Measurements from ENCODE around the gene RAPGEF2. TPM values are rescaled to one million over a fixed set of nuclear protein-coding genes. Genes with fewer than 3 reads are reported as not detected.
"Not testable (repeated sequence)": the region's sequence is repeated elsewhere in the genome, so short reads cannot be mapped to it uniquely, and the experiment has no call there.

RAPGEF2 gene
- total RNA-seq, 8 experiments from 2014 or later = 44.0 to 164 (median 67.9) TPM

GRCh38 chr4:159178151-159178546 is 75.3 kb downstream of the RAPGEF2 start:
- peak in 1 of 8 experiments; percentile 30 for ATAC-seq (replicated peaks in 6 of 8)
- in situ Hi-C loops (cut with MboI; ENCODE audit: low pct_unique_long_range_greater_than_20kb in 2 of 9, low sequenced_read_pairs in 9 of 9, unreplicated experiment in 9 of 9) = loop anchor here in 5 of 9 experiments (25.0 kb wide), 2 partner anchors 316 to 466 kb away; partner anchors contain the start of gene PPID (in 1 of the 5)
- 67 to 100% (median 100%) methylated on average over 1 to 2 of the region's 2 CpGs for WGBS, 10 experiments
- Histone ChIP-seq H3K4me1 (replicated peaks in 1 of 2) (peaks cover 10 to 32% of the 10 kb centered on the region in 2 donors), H3K4me3 (no peak overlapping the region), H3K27ac (no peak overlapping the region)

- peaks cover 6 to 23% of the 10 kb centered on the region in 2 donors for H3K4me1 ChIP-seq (replicated peaks in 1 of 2)
- no peak for ATAC-seq (replicated peaks in 6 of 8)
- H3K4me3 ChIP-seq = no peak overlapping the region
- in situ Hi-C loops (cut with MboI; ENCODE audit: low pct_unique_long_range_greater_than_20kb in 2 of 9, low sequenced_read_pairs in 9 of 9, unreplicated experiment in 9 of 9) = loop anchor here in 5 of 9 experiments (25.0 kb wide), 2 partner anchors 317 to 467 kb away; partner anchors contain the start of gene PPID (in 1 of the 5)
- H3K27ac ChIP-seq = no peak overlapping the region
- 40 to 100% (median 89%) methylated on average over 1 to 3 of the region's 3 CpGs; no CpG with 5 or more reads in 1 of the 10 experiments for WGBS, 10 experiments
Measured at GRCh38 chr4:159178979-159179969, 76.4 kb downstream of the RAPGEF2 start.

- in situ Hi-C loops (cut with MboI; ENCODE audit: low pct_unique_long_range_greater_than_20kb in 2 of 9, low sequenced_read_pairs in 9 of 9, unreplicated experiment in 9 of 9) = loop anchor here in 5 of 9 experiments (25.0 kb wide), 2 partner anchors 322 to 472 kb away; partner anchors contain the start of gene PPID (in 1 of the 5)
- H3K4me3 ChIP-seq; H3K27ac ChIP-seq; ATAC-seq (replicated peaks in 6 of 8): not testable (repeated sequence)
- peaks cover 0 to 10% of the 10 kb centered on the region in 2 donors for H3K4me1 ChIP-seq (replicated peaks in 1 of 2)
- no CpG with 5 or more reads among the region's 4 CpGs for WGBS, 10 experiments
Measured at GRCh38 chr4:159183885-159184605, 81.2 kb downstream of the RAPGEF2 start.

GRCh38 chr4:159185591-159186023 is 82.7 kb downstream of the RAPGEF2 start:
- in situ Hi-C loops (cut with MboI; ENCODE audit: low pct_unique_long_range_greater_than_20kb in 2 of 9, low sequenced_read_pairs in 9 of 9, unreplicated experiment in 9 of 9) = loop anchor here in 5 of 9 experiments (25.0 kb wide), 2 partner anchors 323 to 473 kb away; partner anchors contain the start of gene PPID (in 1 of the 5)
- 45 to 100% (median 100%) methylated on average over 1 of the region's 1 CpG; no CpG with 5 or more reads in 2 of the 10 experiments for WGBS, 10 experiments
- ATAC-seq (replicated peaks in 6 of 8) = peak in 1 of 8 experiments; percentile 37
- Histone ChIP-seq H3K4me3 (no peak overlapping the region), H3K4me1 (replicated peaks in 1 of 2) (peaks cover 4 to 19% of the 10 kb centered on the region in 2 donors), H3K27ac (no peak overlapping the region)

DNA sequence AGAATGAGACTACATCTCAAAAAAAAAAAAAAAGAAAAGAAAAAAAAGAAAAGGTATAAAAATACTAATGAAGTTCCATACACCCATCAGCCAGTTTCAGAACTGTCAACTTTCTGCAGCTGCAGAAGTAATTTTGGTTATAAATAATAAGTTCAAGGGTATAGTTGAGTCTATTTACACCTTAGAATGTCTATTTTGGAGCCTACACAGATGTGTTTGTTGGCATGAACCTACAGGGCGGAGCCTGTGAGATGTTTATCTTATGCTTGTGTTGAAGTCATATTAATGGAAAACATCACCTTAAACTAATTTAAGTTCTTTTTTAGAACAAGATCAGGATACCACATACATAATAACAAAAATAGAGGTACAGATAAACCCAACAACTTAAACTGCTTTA is 85.8 kb downstream of the RAPGEF2 start:
- peak in 2 of 8 experiments; percentile 38 to 56 for ATAC-seq (replicated peaks in 6 of 8)
- in situ Hi-C loops (cut with MboI; ENCODE audit: low pct_unique_long_range_greater_than_20kb in 2 of 9, low sequenced_read_pairs in 9 of 9, unreplicated experiment in 9 of 9) = loop anchor here in 5 of 9 experiments (25.0 kb wide), 2 partner anchors 326 to 476 kb away; partner anchors contain the start of gene PPID (in 1 of the 5)
- Histone ChIP-seq H3K27ac (no peak overlapping the region), H3K4me1 (replicated peaks in 1 of 2) (peaks cover 4 to 13% of the 10 kb centered on the region in 2 donors), H3K4me3 (no peak overlapping the region)
- 88 to 100% (median 100%) methylated on average over 1 of the region's 1 CpG; no CpG with 5 or more reads in 4 of the 10 experiments for WGBS, 10 experiments

DNA sequence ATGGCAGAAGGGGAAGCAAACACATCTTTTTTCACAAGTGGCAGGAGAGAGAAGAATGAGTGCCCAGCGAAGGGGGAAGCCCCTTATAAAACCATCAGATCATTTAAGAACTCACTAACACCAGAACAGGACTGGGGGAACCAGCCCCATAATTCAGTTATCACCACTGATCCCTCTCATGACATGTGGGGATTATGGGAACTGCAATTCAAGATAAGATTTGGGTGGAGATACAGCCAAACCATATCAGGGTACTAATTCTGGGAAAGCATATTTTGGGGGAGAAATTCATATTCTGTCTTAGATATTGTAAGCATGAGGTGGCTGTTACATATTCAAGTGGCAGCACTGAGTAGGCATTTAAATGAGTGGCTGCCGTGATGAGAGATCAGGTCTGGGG is 87.8 kb downstream of the RAPGEF2 start:
- H3K4me3 ChIP-seq = no peak overlapping the region
- peaks cover 4 to 13% of the 10 kb centered on the region in 2 donors for H3K4me1 ChIP-seq (replicated peaks in 1 of 2)
- in situ Hi-C loops (cut with MboI; ENCODE audit: low pct_unique_long_range_greater_than_20kb in 2 of 9, low sequenced_read_pairs in 9 of 9, unreplicated experiment in 9 of 9) = loop anchor here in 5 of 9 experiments (25.0 kb wide), 2 partner anchors 328 to 478 kb away; partner anchors contain the start of gene PPID (in 1 of the 5)
- H3K27ac ChIP-seq = no peak overlapping the region
- ATAC-seq (replicated peaks in 6 of 8) = no peak
- WGBS, 10 experiments = 73 to 100% (median 100%) methylated on average over 1 to 2 of the region's 2 CpGs; no CpG with 5 or more reads in 1 of the 10 experiments

GRCh38 chr4:159191989-159192388 is 89.1 kb downstream of the RAPGEF2 start:
- peaks cover 5 to 18% of the 10 kb centered on the region in 2 donors for H3K4me1 ChIP-seq (replicated peaks in 1 of 2)
- whole genome bisulfite sequencing, 10 experiments = 47 to 95% (median 78%) methylated on average over 1 to 5 of the region's 5 CpGs
- peak in 2 of 8 experiments; percentile 38 to 39 for ATAC-seq (replicated peaks in 6 of 8)
- no peak overlapping the region for H3K27ac ChIP-seq
- in situ Hi-C loops (cut with MboI; ENCODE audit: low pct_unique_long_range_greater_than_20kb in 2 of 9, low sequenced_read_pairs in 9 of 9, unreplicated experiment in 9 of 9) = loop anchor here in 5 of 9 experiments (25.0 kb wide), 2 partner anchors 330 to 480 kb away; partner anchors contain the start of gene PPID (in 1 of the 5)
- H3K4me3 ChIP-seq = no peak overlapping the region

DNA sequence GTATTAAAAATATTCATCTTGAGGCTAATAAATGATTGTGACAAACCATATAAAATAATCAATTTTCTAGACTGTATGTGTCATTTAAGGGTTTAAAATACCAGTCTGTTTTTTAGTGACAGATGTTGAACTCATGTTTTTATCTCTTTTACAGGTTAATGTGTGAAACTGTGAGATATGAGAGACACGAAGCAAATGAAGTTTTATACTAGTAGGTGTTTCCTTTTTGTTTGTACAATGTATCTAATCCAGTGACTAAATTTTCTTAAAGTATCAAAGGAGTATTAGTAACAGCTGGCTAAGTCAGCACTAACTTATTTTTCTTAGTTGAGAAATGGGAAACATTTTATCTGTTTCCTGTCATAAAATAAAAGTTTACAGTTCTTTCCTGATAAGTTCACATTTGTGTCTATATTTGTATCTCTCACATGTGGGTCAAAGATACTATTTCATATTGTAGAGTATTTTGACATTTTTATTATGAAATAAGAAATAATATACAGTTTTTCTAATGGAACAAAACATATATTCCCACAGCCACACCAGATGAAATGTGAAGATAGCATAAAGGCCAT is 90.3 kb downstream of the RAPGEF2 start:
- Histone ChIP-seq H3K27ac (no peak overlapping the region), H3K4me3 (no peak overlapping the region), H3K4me1 (replicated peaks in 1 of 2) (peaks cover 13 to 20% of the 10 kb centered on the region in 2 donors)
- in situ Hi-C loops (cut with MboI; ENCODE audit: low pct_unique_long_range_greater_than_20kb in 2 of 9, low sequenced_read_pairs in 9 of 9, unreplicated experiment in 9 of 9) = loop anchor here in 5 of 9 experiments (25.0 kb wide), 2 partner anchors 331 to 481 kb away; partner anchors contain the start of gene PPID (in 1 of the 5)
- WGBS, 10 experiments = 57 to 100% (median 88%) methylated on average over 1 of the region's 1 CpG
- ATAC-seq (replicated peaks in 6 of 8) = no peak

- in situ Hi-C loops (cut with MboI; ENCODE audit: low pct_unique_long_range_greater_than_20kb in 2 of 9, low sequenced_read_pairs in 9 of 9, unreplicated experiment in 9 of 9) = loop anchor here in 5 of 9 experiments (25.0 kb wide), 2 partner anchors 333 to 483 kb away; partner anchors contain the start of gene PPID (in 1 of the 5)
- no peak overlapping the region for H3K27ac ChIP-seq
- H3K4me3 ChIP-seq = no peak overlapping the region
- H3K4me1 ChIP-seq (replicated peaks in 1 of 2) = peaks cover 7 to 9% of the 10 kb centered on the region in 2 donors
- ATAC-seq (replicated peaks in 6 of 8) = no peak
- 37 to 90% (median 85%) methylated on average over 2 to 5 of the region's 5 CpGs; no CpG with 5 or more reads in 1 of the 10 experiments for WGBS, 10 experiments
Measured at GRCh38 chr4:159195361-159195769, 92.5 kb downstream of the RAPGEF2 start.

DNA sequence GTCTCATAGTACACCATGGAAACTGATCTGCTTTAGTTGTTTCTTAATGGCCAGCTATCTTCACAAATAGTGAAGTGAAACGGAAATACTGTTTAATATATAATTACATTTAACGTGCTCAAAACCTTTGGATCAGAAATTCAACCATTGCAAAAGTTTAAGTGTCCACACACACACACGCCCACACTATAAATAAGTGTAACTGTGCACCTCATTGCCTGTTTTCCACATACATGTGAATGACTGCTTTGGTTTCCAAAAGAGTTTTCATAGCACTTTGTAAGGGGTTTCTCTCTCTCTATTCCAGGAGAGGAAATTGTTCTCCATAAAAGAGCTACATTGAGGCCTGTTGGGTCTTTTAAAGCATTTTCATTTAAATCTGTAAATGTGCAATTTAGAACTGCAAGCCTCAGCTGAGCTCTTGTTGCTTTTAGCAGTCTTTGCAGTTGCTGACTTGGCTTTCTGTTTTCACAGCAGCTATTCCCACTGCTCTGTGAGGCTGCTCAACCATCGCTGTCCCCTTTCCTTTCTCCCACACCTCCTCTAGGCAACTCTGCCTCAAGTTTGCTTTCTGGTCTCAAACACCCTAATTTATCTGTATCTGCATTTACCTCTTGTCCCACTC is 94.5 kb downstream of the RAPGEF2 start:
- peak in 5 of 8 experiments; percentile 20 to 70 (median 56) for ATAC-seq (replicated peaks in 6 of 8)
- H3K4me1 ChIP-seq (replicated peaks in 1 of 2) = peaks cover 9 to 10% of the 10 kb centered on the region in 2 donors
- WGBS, 10 experiments = 32 to 100% (median 77%) methylated on average over 1 to 4 of the region's 4 CpGs
- H3K27ac ChIP-seq = peak overlapping the region; percentile 29 to 48
- in situ Hi-C loops (cut with MboI; ENCODE audit: low pct_unique_long_range_greater_than_20kb in 2 of 9, low sequenced_read_pairs in 9 of 9, unreplicated experiment in 9 of 9) = loop anchor here in 5 of 9 experiments (25.0 kb wide), 2 partner anchors 335 to 485 kb away; partner anchors contain the start of gene PPID (in 1 of the 5)
- no peak overlapping the region for H3K4me3 ChIP-seq

DNA sequence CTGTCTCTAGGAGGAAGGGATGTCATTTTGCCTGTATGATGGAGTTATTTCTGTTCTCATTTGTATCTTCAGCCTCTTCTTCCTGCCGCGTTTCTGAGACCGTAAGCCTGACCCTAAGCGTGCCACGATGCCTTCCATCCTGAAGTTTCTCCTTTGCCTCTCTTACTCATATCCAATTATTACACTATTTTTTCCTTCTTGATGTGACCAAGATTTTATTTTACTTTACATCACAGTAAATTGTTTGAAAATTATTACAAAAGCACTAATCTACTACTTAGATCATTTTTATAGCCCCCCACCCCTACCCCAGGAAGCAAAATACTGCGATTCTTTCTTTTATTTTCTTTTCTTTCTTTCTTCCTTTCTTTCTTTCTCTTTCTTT is 95.0 kb downstream of the RAPGEF2 start:
- peak in 3 of 8 experiments; percentile 10 to 32 (median 27) for ATAC-seq (replicated peaks in 6 of 8)
- Histone ChIP-seq H3K27ac (peak overlapping the region in 1 of 2 donors; percentile 48), H3K4me1 (replicated peaks in 1 of 2) (peaks cover 9 to 10% of the 10 kb centered on the region in 2 donors), H3K4me3 (no peak overlapping the region)
- WGBS, 10 experiments = 60 to 100% (median 87%) methylated on average over 2 to 6 of the region's 6 CpGs
- in situ Hi-C loops (cut with MboI; ENCODE audit: low pct_unique_long_range_greater_than_20kb in 2 of 9, low sequenced_read_pairs in 9 of 9, unreplicated experiment in 9 of 9) = loop anchor here in 5 of 9 experiments (25.0 kb wide), 2 partner anchors 336 to 486 kb away; partner anchors contain the start of gene PPID (in 1 of the 5)

All from motor neuron (in vitro differentiated cells).